DND-41 (cell line): ENCODE results near the gene TSSK2.

Experiments used
- CTCF ChIP-seq: IDR thresholded peaks from 2 replicates; pipeline ENCODE4 v1.5.1; 2012; ENCODE audit warnings: borderline replicate concordance, low read length, moderate library complexity, mild to moderate bottlenecking; ENCODE audit not compliant: poor library complexity, severe bottlenecking; ENCODE audit errors: extremely low read depth
- EZH2 ChIP-seq: IDR thresholded peaks from 3 replicates; pipeline ENCODE4 v1.6.1; 2012; ENCODE audit warnings: borderline replicate concordance, low read depth, mild to moderate bottlenecking, moderate library complexity, low read length, inconsistent platforms; ENCODE audit not compliant: severe bottlenecking

- TF ChIP-seq EZH2 (no peak), CTCF (no peak)
Measured at GRCh38 chr22:19146215-19146968, 15.3 kb downstream of the TSSK2 start.
